Heart left ventricle (tissue), 16 donors: Measurements from ENCODE around the gene SLC25A10. TPM values are rescaled to one million over a fixed set of nuclear protein-coding genes. Genes with fewer than 3 reads are reported as not detected.

Source experiments
- ATAC-seq, 4 donors: fragments of 200-7000 bp; cut with Tn5 transposase; one replicate each; pipeline ENCODE4 v1.9.1; 2020 to 2022; ENCODE audit warnings: moderate library complexity in 4 of 4, mild to moderate bottlenecking in 3 of 4, moderate number of reproducible peaks in 1 of 4
- DNase-seq, 5 donors: peaks; one replicate each; pipeline ENCODE4 v3.0.0-alpha.2; 2020
- H3K27ac ChIP-seq, 12 donors: fragments of 200-600 bp; sonication (generic) in 4 of 12; one replicate each; pipeline versions ENCODE4 v1.5.0 to v1.8.0; 2016 to 2022; ENCODE audit warnings: mild to moderate bottlenecking in 2 of 12
- H3K27me3 ChIP-seq, 9 donors: fragments of 200-600 bp; sonication (generic) in 2 of 9; one replicate each; pipeline versions ENCODE4 v1.5.1 to v1.8.0; 2016 to 2022; ENCODE audit warnings: mild to moderate bottlenecking in 3 of 9
- H3K36me3 ChIP-seq, 9 donors: fragments of 200-600 bp; sonication (generic) in 2 of 9; one replicate each; pipeline versions ENCODE4 v1.5.0 to v1.8.0; 2018 to 2022; ENCODE audit warnings: mild to moderate bottlenecking in 2 of 9
- H3K4me1 ChIP-seq, 12 donors: fragments of 200-600 bp; sonication (generic) in 4 of 12; one replicate each; pipeline versions ENCODE4 v1.5.0 to v1.8.0; 2016 to 2022; ENCODE audit warnings: mild to moderate bottlenecking in 3 of 12
- H3K4me3 ChIP-seq, 12 donors: fragments of 200-600 bp; sonication (generic) in 4 of 12; one replicate each; pipeline versions ENCODE4 v1.5.0 to v1.8.0; 2017 to 2022; ENCODE audit warnings: mild to moderate bottlenecking in 9 of 12, moderate library complexity in 4 of 12
- H3K9me3 ChIP-seq, 12 donors: fragments of 200-600 bp; sonication (generic) in 4 of 12; one replicate each; pipeline versions ENCODE4 v1.5.0 to v1.8.0; 2016 to 2022; ENCODE audit warnings: mild to moderate bottlenecking in 1 of 12
- POLR2A ChIP-seq, 2 donors: fragments of 450-650 bp; IDR thresholded peaks; one replicate each; pipeline ENCODE4 v1.6.1; 2017; ENCODE audit warnings: antibody characterized with exemption in 2 of 2, mild to moderate bottlenecking in 2 of 2, moderate library complexity in 2 of 2
- WGBS, 4 donors: extraction: QIAGEN DNeasy Blood & Tissue Kit in 2 of 4; methylation state at CpG; one replicate each; pipeline versions ENCODE4 v1.1.5 to v1.1.7; 2013 to 2018; 5-methylcytosine and 5-hydroxymethylcytosine counted together
- intact Hi-C, 10 donors: fragments of 100-400 bp; cut with DNase I; formaldehyde crosslinking; loops; one replicate each; pipeline versions ENCODE4 v1.11.1 to v1.14.2; 2022
- microRNA-seq, 4 donors: library from miRNA; unstranded; fragments of <30 nt; microRNA quantifications; one replicate each; pipeline versions ENCODE4 to v1.2.0, GENCODE V29; 2017 to 2020
- polyA plus RNA-seq, 2 donors: library from polyadenylated mRNA; stranded (reverse); fragments of 200-250 nt; gene quantifications; one replicate each; pipeline ENCODE4 v1.2.3, GENCODE V29; 2013
- total RNA-seq, 9 donors: library from RNA; depleted of rRNA in 2 of 9; stranded (reverse); fragments of >200 nt in 2 of 9; fragmentation: NEBNext Ultra II Directional in 3 of 9; extraction: Animal tissue kit (Norgen Biotek cat#: 25700) in 3 of 9; gene quantifications; one replicate each; pipeline versions ENCODE4 v1.1.0 to v1.2.4, GENCODE V29; 2016 to 2023
- TF ChIP-seq, protein P1 (sequence below), 12 donors: fragments of 200-600 bp; sonication (generic) in 4 of 12; IDR thresholded peaks; one replicate each; pipeline versions ENCODE4 v1.5.0 to v1.8.0; 2018 to 2022; ENCODE audit warnings: antibody characterized with exemption in 12 of 12, mild to moderate bottlenecking in 5 of 12
- donor health status: ischemic (EF 13 %, LVEDD 7.1; RV severe dilation, severe dysfunction).
- donor health status: healthy with polysubstance abuse.
- donor health status: DM: no; HTN: yes; CAD: no.
- donor health status: DM: no; HTN: no; CAD: no.
- donor health status: ischemic (EF 25% LVEDD 6.9; RV normal size, moderate dysfunction).
- donor health status: ischemic (EF 25% LVEDD 5.7; RV mildly dilated, moderate dysfunction).
- donor health status: healthy.
- donor health status: DM: yes; HTN: yes; CAD: no.
- donor health status: ischemic (EF 35%, LVEDD 5.7; RV mildly dilated, moderate dysfunction).
- donor health status: nonischemic (EF 11% LVEDD 7.7; RV severe dilation, severe dysfunction).
- donor health status: DM: yes; HTN: yes; CAD: no.
- donor health status: PGD.
- donor health status: ischemic (EF 29% LVEDD 5.4; RV normal size, mild dysfunction).
- donor health status: nonischemic (EF 23%, LVEDD 6.1; RV moderate dilation, normal function).

Gene SLC25A10
- total and polyA plus RNA-seq, 11 donors = 7.0 to 17.9 (median 9.4) TPM

GRCh38 chr17:81741594-81742452 is 29.7 kb downstream of the SLC25A10 start:
- 54 to 61% (median 59%) methylated on average over 16 to 26 of the region's 26 CpGs for WGBS, 4 donors
- no peaks in the 10 kb centered on the region for H3K4me1 ChIP-seq
- H3K27ac ChIP-seq = no peak overlapping the region
- no peak overlapping the region for H3K4me3 ChIP-seq
- H3K36me3 ChIP-seq = no peaks in the 10 kb centered on the region
- H3K9me3 ChIP-seq = no peaks in the 10 kb centered on the region
- DNase-seq = no peak
- peaks cover 0 to 12% (median 0%) of the 10 kb centered on the region in 9 donors for H3K27me3 ChIP-seq
- ATAC-seq = peak in 1 of 4 donors; percentile 33
- intact Hi-C loops = no loop called here
- TF ChIP-seq, protein P1, sequence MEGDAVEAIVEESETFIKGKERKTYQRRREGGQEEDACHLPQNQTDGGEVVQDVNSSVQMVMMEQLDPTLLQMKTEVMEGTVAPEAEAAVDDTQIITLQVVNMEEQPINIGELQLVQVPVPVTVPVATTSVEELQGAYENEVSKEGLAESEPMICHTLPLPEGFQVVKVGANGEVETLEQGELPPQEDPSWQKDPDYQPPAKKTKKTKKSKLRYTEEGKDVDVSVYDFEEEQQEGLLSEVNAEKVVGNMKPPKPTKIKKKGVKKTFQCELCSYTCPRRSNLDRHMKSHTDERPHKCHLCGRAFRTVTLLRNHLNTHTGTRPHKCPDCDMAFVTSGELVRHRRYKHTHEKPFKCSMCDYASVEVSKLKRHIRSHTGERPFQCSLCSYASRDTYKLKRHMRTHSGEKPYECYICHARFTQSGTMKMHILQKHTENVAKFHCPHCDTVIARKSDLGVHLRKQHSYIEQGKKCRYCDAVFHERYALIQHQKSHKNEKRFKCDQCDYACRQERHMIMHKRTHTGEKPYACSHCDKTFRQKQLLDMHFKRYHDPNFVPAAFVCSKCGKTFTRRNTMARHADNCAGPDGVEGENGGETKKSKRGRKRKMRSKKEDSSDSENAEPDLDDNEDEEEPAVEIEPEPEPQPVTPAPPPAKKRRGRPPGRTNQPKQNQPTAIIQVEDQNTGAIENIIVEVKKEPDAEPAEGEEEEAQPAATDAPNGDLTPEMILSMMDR (IDR thresholded peaks at IDR 0.05) = no peak
- no peak for TF ChIP-seq POLR2A (IDR thresholded peaks at IDR 0.05)

Small RNA genes lying within 50 kb of the gene (microRNA-seq; reads per million reads assigned to microRNA genes)
- 0 to 1.0 (median 0.19) reads per million in 4 donors for gene MIR6786

Other genes with a start within 250 kb of the SLC25A10 start
- 1,000 to 10,000 TPM in 2 of 9 donors, 100 to 1,000 TPM in 7; 335 to 1,653 (median 423) TPM for gene ACTG1, start 199.5 kb upstream of the SLC25A10 start, total RNA-seq
- 1,000 to 10,000 TPM in 1 of 2 donors, 100 to 1,000 TPM in 1; 149 to 1,468 TPM for gene ACTG1, start 199.5 kb upstream of the SLC25A10 start, polyA plus RNA-seq
- gene FSCN2, start 183.9 kb upstream of the SLC25A10 start, total RNA-seq = under 1 TPM in 6 of 9 donors, not detected in 3; 0.22 to 0.72 (median 0.45) TPM
- gene FSCN2, start 183.9 kb upstream of the SLC25A10 start, polyA plus RNA-seq = under 1 TPM; 0.28 to 0.42 TPM
- 10 to 100 TPM; 10.1 to 21.6 (median 13.5) TPM for gene FAAP100, start 159.9 kb upstream of the SLC25A10 start, total RNA-seq
- gene FAAP100, start 159.9 kb upstream of the SLC25A10 start, polyA plus RNA-seq = 10 to 100 TPM; 17.0 to 18.7 TPM
- gene NPLOC4, start 75.2 kb upstream of the SLC25A10 start, total RNA-seq = 100 to 1,000 TPM in 3 of 9 donors, 10 to 100 TPM in 6; 92.1 to 133 (median 99.3) TPM
- 10 to 100 TPM; 28.2 to 84.3 TPM for gene NPLOC4, start 75.2 kb upstream of the SLC25A10 start, polyA plus RNA-seq
- gene TSPAN10, start 75.1 kb upstream of the SLC25A10 start, total RNA-seq = under 1 TPM in 4 of 9 donors, not detected in 5; 0.21 to 0.41 (median 0.38) TPM
- under 1 TPM; 0.07 to 0.46 TPM for gene TSPAN10, start 75.1 kb upstream of the SLC25A10 start, polyA plus RNA-seq
- 1 to 10 TPM in 2 of 9 donors, under 1 TPM in 1, not detected in 6; 0.73 to 2.3 (median 1.5) TPM for gene PDE6G, start 55.7 kb upstream of the SLC25A10 start, total RNA-seq
- under 1 TPM in 1 of 2 donors, not detected in 1; 0.67 TPM for gene PDE6G, start 55.7 kb upstream of the SLC25A10 start, polyA plus RNA-seq
- gene OXLD1, start 45.7 kb upstream of the SLC25A10 start, total RNA-seq = 10 to 100 TPM; 16.9 to 28.8 (median 21.7) TPM
- gene OXLD1, start 45.7 kb upstream of the SLC25A10 start, polyA plus RNA-seq = 10 to 100 TPM; 27.0 to 42.9 TPM
- gene CCDC137, start 45.5 kb upstream of the SLC25A10 start, total RNA-seq = 10 to 100 TPM in 1 of 9 donors, 1 to 10 TPM in 8; 3.5 to 10.1 (median 6.3) TPM
- 10 to 100 TPM in 1 of 2 donors, 1 to 10 TPM in 1; 8.2 to 20.0 TPM for gene CCDC137, start 45.5 kb upstream of the SLC25A10 start, polyA plus RNA-seq
- 10 to 100 TPM; 10.2 to 22.3 (median 13.3) TPM for gene ARL16, start 28.5 kb upstream of the SLC25A10 start, total RNA-seq
- gene ARL16, start 28.5 kb upstream of the SLC25A10 start, polyA plus RNA-seq = 10 to 100 TPM; 22.4 to 23.6 TPM
- 10 to 100 TPM; 37.4 to 90.8 (median 40.3) TPM for gene HGS, start 28.3 kb upstream of the SLC25A10 start, total RNA-seq
- gene HGS, start 28.3 kb upstream of the SLC25A10 start, polyA plus RNA-seq = 10 to 100 TPM; 53.8 to 81.4 TPM
- 100 to 1,000 TPM in 8 of 9 donors, 10 to 100 TPM in 1; 98.8 to 182 (median 133) TPM for gene MRPL12, start 8.9 kb upstream of the SLC25A10 start, total RNA-seq
- gene MRPL12, start 8.9 kb upstream of the SLC25A10 start, polyA plus RNA-seq = 100 to 1,000 TPM; 343 to 525 TPM
- gene GCGR, start 91.9 kb downstream of the SLC25A10 start, total RNA-seq = not detected
- not detected for gene GCGR, start 91.9 kb downstream of the SLC25A10 start, polyA plus RNA-seq
- gene MCRIP1, start 121.0 kb downstream of the SLC25A10 start, total RNA-seq = 100 to 1,000 TPM in 5 of 9 donors, 10 to 100 TPM in 4; 74.8 to 134 (median 102) TPM
- 100 to 1,000 TPM; 159 to 266 TPM for gene MCRIP1, start 121.0 kb downstream of the SLC25A10 start, polyA plus RNA-seq
- gene PPP1R27, start 122.8 kb downstream of the SLC25A10 start, total RNA-seq = not detected
- gene PPP1R27, start 122.8 kb downstream of the SLC25A10 start, polyA plus RNA-seq = not detected
- gene P4HB, start 148.3 kb downstream of the SLC25A10 start, total RNA-seq = 100 to 1,000 TPM; 280 to 763 (median 374) TPM
- gene P4HB, start 148.3 kb downstream of the SLC25A10 start, polyA plus RNA-seq = 100 to 1,000 TPM; 246 to 584 TPM
- 100 to 1,000 TPM in 6 of 9 donors, 10 to 100 TPM in 3; 81.4 to 268 (median 152) TPM for gene ARHGDIA, start 159.1 kb downstream of the SLC25A10 start, total RNA-seq
- gene ARHGDIA, start 159.1 kb downstream of the SLC25A10 start, polyA plus RNA-seq = 100 to 1,000 TPM in 1 of 2 donors, 10 to 100 TPM in 1; 81.7 to 296 TPM
- 10 to 100 TPM; 25.1 to 39.9 (median 32.4) TPM for gene ALYREF, start 179.3 kb downstream of the SLC25A10 start, total RNA-seq
- gene ALYREF, start 179.3 kb downstream of the SLC25A10 start, polyA plus RNA-seq = 10 to 100 TPM in 1 of 2 donors, 1 to 10 TPM in 1; 9.8 to 50.5 TPM
- 100 to 1,000 TPM; 118 to 255 (median 143) TPM for gene ANAPC11, start 179.4 kb downstream of the SLC25A10 start, total RNA-seq
- 100 to 1,000 TPM; 283 to 329 TPM for gene ANAPC11, start 179.4 kb downstream of the SLC25A10 start, polyA plus RNA-seq
- gene NPB, start 190.0 kb downstream of the SLC25A10 start, total RNA-seq = 1 to 10 TPM in 1 of 9 donors, under 1 TPM in 7, not detected in 1; 0.13 to 1.2 (median 0.50) TPM
- gene NPB, start 190.0 kb downstream of the SLC25A10 start, polyA plus RNA-seq = under 1 TPM; 0.29 to 0.61 TPM
- 10 to 100 TPM; 28.8 to 85.5 (median 46.2) TPM for gene PCYT2, start 199.1 kb downstream of the SLC25A10 start, total RNA-seq
- gene PCYT2, start 199.1 kb downstream of the SLC25A10 start, polyA plus RNA-seq = 10 to 100 TPM; 60.4 to 64.0 TPM
- 10 to 100 TPM in 2 of 9 donors, 1 to 10 TPM in 7; 3.6 to 13.2 (median 6.6) TPM for gene SIRT7, start 205.9 kb downstream of the SLC25A10 start, total RNA-seq
- gene SIRT7, start 205.9 kb downstream of the SLC25A10 start, polyA plus RNA-seq = 10 to 100 TPM in 1 of 2 donors, 1 to 10 TPM in 1; 7.1 to 12.0 TPM
- 10 to 100 TPM; 14.3 to 30.5 (median 18.0) TPM for gene MAFG, start 215.5 kb downstream of the SLC25A10 start, total RNA-seq
- gene MAFG, start 215.5 kb downstream of the SLC25A10 start, polyA plus RNA-seq = 10 to 100 TPM; 10.2 to 23.6 TPM
- 10 to 100 TPM in 2 of 9 donors, 1 to 10 TPM in 7; 1.8 to 12.2 (median 5.4) TPM for gene PYCR1, start 225.0 kb downstream of the SLC25A10 start, total RNA-seq
- gene PYCR1, start 225.0 kb downstream of the SLC25A10 start, polyA plus RNA-seq = 10 to 100 TPM in 1 of 2 donors, 1 to 10 TPM in 1; 3.4 to 30.7 TPM
- gene MYADML2, start 234.9 kb downstream of the SLC25A10 start, total RNA-seq = 10 to 100 TPM in 1 of 9 donors, 1 to 10 TPM in 7, under 1 TPM in 1; 0.31 to 11.2 (median 3.9) TPM
- gene MYADML2, start 234.9 kb downstream of the SLC25A10 start, polyA plus RNA-seq = 1 to 10 TPM in 1 of 2 donors, under 1 TPM in 1; 0.19 to 7.4 TPM
- 1 to 10 TPM in 2 of 9 donors, under 1 TPM in 4, not detected in 3; 0.25 to 1.6 (median 0.54) TPM for gene NOTUM, start 248.9 kb downstream of the SLC25A10 start, total RNA-seq
- under 1 TPM; 0.53 to 0.80 TPM for gene NOTUM, start 248.9 kb downstream of the SLC25A10 start, polyA plus RNA-seq